IPS-20b (cell line): ENCODE data around the gene SOX13.

Experiments used
- H3K27ac ChIP-seq: one replicate; pipeline ENCODE4 v1.5.1; 2013; ENCODE audit warnings: low read length
- H3K27me3 ChIP-seq: 2 replicates; pipeline ENCODE4 v1.6.1; 2013; ENCODE audit warnings: mild to moderate bottlenecking, low read length, inconsistent platforms; ENCODE audit not compliant: insufficient read depth
- H3K36me3 ChIP-seq: 2 replicates; pipeline ENCODE4 v1.6.1; 2013; ENCODE audit warnings: low read depth, mild to moderate bottlenecking, inconsistent platforms, low read length, moderate library complexity; ENCODE audit not compliant: insufficient read depth
- H3K4me1 ChIP-seq: 2 replicates; pipeline ENCODE4 v1.6.1; 2013; ENCODE audit warnings: mild to moderate bottlenecking, control low read depth, inconsistent platforms, low read length, moderate library complexity; ENCODE audit not compliant: insufficient read depth
- H3K4me3 ChIP-seq: 2 replicates; pipeline ENCODE4 v1.5.1; 2013; ENCODE audit warnings: mild to moderate bottlenecking, low read length, inconsistent platforms
- H3K9ac ChIP-seq: 2 replicates; pipeline ENCODE4 v1.6.1; 2013; ENCODE audit warnings: low read depth, mild to moderate bottlenecking, inconsistent platforms, low read length, moderate library complexity
- H3K9me3 ChIP-seq: 2 replicates; pipeline ENCODE4 v1.6.1; 2013; ENCODE audit warnings: mild to moderate bottlenecking, low read depth, low read length, inconsistent platforms; ENCODE audit not compliant: insufficient read depth

SOX13 gene

DNA sequence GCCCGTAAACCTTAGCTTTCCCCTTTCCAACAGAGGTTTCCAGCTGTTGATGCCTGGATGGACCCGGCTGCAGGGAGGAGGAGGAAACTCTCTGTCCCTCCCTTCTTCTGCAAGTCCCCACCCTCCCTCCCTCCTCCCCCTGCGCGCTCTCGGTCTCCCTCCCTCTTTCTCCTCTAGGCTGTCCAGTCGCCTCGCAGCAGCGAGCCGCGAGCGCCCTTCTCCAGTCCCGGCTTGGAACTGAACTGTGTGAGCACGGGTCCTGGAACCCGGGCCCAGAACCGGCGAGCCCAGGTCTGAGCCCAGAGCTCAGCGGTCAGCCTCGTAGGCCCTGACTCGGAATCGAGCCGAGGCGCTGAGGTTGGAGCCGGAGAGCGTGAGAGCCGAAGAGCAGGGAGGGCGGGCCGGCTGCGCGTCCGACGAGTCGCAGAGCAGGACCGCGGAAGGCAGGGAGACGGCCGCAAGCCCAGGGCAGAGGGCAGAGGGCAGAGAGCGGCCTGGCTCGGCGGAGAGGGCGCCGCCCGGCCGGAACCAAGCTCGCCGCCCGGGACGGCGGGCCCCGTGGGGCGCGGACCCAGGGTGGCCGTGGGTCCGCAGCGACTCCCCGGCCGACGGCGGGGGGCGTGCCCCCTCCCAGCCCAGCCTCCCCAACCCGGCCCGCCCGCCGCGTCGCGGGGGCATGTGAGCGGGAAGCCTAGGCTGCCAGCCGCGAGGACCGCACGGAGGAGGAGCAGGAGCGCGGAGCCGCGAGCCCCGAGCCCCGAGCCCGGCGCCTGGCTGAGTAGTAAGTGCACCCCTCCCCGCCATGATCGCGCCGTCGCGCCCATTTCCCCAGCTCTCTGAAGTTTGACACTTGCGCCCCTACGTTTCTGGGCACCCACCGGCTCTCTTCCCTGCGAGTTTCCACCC lies at the start of gene SOX13:
TSS of gene SOX13 (plus strand) at position 185 of the 906 bp plus-strand sequence. CDS start 39,801 bp downstream, outside the sequence.
- Histone ChIP-seq H3K27ac (peak within 1 kb of the TSS; percentile 34), H3K36me3 (peaks cover 6% of the 10 kb centered on the region), H3K4me1 (peaks cover 26% of the 10 kb centered on the region), H3K9me3 (no peaks in the 10 kb centered on the region), H3K9ac (peak within 1 kb of the TSS; percentile 89), H3K27me3 (peaks cover 7% of the 10 kb centered on the region; the same call in 1 of the 2 replicates), H3K4me3 (peak within 1 kb of the TSS; percentile 84)

DNA sequence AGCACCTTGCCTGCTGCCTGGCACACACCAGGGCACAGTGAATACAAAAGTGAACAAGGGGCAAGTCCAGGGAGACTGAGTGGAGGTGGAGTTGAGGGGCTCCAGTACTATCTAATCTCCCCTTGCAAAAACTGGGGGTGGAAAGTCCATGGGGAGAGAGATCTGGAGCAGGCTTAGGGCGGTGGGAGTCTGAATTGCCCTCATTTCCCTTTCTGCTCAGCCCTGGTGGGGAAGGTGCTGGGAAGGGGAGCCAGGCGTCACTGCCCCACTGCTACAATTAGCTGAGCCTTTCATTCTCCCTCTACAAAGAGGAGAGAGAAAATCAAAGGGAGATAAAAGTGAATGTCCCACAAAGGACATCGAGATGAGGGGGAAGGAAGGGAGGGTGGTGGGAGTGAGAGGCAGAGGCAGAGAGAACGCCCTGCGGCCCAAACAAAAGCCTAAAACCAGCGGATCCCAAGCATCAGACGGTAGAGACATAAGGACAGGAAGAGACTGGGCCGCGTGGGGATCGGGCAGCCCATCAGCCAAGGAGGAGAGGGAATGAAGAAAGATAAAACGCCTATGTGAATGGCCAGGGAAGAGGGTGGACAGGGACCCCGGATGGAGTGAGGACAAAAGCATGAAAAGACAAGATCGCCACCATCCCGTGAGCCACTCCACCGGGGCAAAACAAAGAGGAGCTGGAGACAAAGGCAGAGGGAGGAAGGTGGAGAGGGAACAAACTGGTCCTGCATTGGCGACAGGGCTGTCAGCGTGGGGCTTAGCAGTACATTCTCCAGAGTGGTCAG lies 46.8 kb upstream of the SOX13 start:
- no peak overlapping the region for H3K27ac ChIP-seq
- peaks cover 7% of the 10 kb centered on the region; the same call in 1 of the 2 replicates for H3K4me1 ChIP-seq
- peak overlapping the region; percentile 14; the same call in 1 of the 2 replicates for H3K9ac ChIP-seq
- no peak overlapping the region for H3K4me3 ChIP-seq
- H3K36me3 ChIP-seq = no peaks in the 10 kb centered on the region
- H3K9me3 ChIP-seq = no peaks in the 10 kb centered on the region
- peaks cover 9% of the 10 kb centered on the region; the same call in 1 of the 2 replicates for H3K27me3 ChIP-seq

DNA sequence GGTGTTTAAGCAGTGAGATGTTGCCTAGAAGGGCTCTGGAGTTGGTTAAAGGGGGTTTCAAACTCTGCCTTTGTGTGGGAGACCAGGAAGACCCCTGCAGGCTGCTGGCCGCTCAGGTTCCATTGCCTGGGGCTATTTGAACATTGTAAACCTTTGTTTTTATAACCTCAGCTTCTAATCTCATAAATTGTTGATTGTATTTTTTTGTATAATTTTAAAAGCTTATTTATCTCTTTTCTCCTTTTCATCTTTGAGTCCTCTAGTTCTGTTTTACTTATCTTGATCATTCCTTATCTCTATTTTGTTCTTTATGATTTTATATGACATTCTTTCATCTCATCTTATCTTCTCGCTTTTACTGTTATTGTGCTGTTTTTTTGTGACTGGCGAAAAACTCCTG lies 45.5 kb upstream of the SOX13 start:
- peaks cover 7% of the 10 kb centered on the region; the same call in 1 of the 2 replicates for H3K4me1 ChIP-seq
- H3K9ac ChIP-seq = no peak overlapping the region
- H3K4me3 ChIP-seq = no peak overlapping the region
- H3K36me3 ChIP-seq = no peaks in the 10 kb centered on the region
- no peaks in the 10 kb centered on the region for H3K9me3 ChIP-seq
- no peak overlapping the region for H3K27ac ChIP-seq
- H3K27me3 ChIP-seq = peaks cover 9% of the 10 kb centered on the region; the same call in 1 of the 2 replicates

DNA sequence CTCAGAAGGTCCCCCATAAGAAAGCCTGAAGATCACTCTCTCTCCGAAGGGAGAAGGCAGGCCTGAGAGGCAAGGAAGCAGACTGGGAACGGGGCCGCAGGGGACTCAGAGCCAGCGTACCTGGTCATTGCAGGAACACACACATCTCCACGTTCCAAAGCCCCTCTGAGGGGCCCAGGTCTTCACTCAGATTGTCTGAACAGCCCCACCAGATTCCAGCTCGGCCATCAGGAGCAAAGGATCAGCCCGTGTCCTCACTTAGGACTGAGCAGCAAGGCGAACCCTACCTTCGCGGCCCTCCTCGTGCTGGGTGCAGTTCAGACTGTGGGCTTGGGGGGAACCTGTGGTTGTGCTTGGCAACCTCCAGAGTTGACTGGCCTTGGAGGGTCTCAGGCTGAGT lies 43.9 kb upstream of the SOX13 start:
- H3K27ac ChIP-seq = no peak overlapping the region
- peaks cover 7% of the 10 kb centered on the region; the same call in 1 of the 2 replicates for H3K4me1 ChIP-seq
- H3K9me3 ChIP-seq = no peaks in the 10 kb centered on the region
- peaks cover 9% of the 10 kb centered on the region; the same call in 1 of the 2 replicates for H3K27me3 ChIP-seq
- H3K36me3 ChIP-seq = no peaks in the 10 kb centered on the region
- H3K4me3 ChIP-seq = no peak overlapping the region
- no peak overlapping the region for H3K9ac ChIP-seq

DNA sequence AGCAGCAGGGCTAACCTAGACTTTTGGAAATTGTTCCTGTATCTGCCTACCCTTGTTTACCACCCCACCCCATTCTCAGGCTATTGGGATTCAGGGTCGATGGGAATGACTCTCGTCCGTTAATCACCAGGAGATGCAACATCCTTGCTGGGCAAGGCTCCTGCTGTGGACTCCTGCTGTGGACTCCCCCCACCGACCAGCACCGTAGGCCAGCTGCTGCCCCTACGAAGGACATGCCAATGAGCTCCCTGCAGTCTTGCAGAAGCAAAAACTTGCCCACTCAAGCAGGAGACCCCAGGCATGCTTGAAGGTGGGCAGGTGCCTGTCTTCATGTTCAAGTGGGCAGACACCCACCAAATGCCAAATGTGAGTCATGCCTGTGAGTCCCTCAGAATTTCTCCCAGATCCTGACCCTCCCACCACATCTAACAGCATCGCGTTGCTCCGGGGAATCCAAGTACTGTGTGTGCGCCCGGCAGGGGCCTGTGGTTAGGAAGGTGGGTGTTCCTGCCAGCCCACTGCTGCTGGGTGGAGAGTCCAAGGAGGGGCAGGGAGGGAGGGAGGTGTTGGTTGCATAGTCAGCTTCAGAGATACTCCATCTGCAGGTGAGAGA lies 41.7 kb upstream of the SOX13 start:
- Histone ChIP-seq H3K36me3 (no peaks in the 10 kb centered on the region), H3K27ac (no peak overlapping the region), H3K4me1 (peaks cover 7% of the 10 kb centered on the region; the same call in 1 of the 2 replicates), H3K4me3 (no peak overlapping the region), H3K27me3 (peaks cover under 1% of the 10 kb centered on the region; the same call in 1 of the 2 replicates), H3K9me3 (no peaks in the 10 kb centered on the region), H3K9ac (no peak overlapping the region)

DNA sequence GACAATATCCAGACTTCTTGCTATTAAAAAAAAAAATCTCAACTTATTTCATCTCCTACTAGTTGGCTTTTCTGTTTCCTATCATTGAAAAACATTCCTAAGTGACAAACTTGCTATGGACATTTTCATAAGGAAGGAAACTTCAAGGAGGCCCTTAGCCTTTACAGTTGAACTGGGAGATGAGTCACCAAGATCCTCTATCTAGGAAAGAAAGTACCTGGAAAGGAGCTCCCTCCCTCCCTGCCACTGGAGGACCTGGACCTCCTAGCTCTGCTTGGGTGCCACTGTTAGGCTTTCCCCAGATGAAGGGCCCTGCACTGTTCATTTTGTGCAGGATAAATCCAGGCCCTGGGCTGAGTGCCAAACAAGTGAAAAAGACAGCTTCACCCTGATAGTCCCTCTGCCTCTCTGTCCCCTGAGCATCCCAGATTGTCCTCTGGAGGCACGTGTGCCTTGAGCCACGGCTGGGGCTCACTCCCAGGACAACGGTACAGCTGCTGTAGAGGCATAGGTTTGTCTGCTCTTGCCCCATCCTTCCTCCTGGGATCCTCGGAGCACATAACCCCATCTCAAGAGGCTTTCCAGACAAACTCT lies 40.2 kb upstream of the SOX13 start:
- H3K9me3 ChIP-seq = no peaks in the 10 kb centered on the region

DNA sequence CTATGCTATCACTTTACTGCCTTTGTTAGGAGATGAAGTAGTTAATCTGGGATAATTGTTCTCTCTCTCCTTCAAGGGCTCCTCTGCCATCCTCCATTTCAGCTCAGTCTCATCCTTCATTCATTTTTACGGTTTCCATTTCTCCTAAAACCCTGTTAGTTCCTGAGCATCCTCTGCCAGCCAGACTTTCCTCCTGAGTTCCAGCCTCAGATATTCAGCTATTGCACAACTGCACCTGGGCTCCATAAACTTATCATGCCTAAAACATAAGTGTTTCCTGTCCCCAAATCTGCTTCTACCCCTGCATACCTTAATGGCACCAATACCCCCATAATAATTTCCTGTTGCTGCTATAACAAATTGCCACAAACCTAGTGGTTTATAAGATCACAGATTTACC lies 39.6 kb upstream of the SOX13 start:
- Histone ChIP-seq H3K4me1 (no peaks in the 10 kb centered on the region; the same call in 1 of the 2 replicates), H3K27me3 (no peaks in the 10 kb centered on the region), H3K9ac (no peak overlapping the region), H3K9me3 (no peaks in the 10 kb centered on the region), H3K36me3 (no peaks in the 10 kb centered on the region), H3K4me3 (no peak overlapping the region), H3K27ac (no peak overlapping the region)

More for the DNA sequence above, 40.2 kb upstream of the SOX13 start:
- H3K27ac ChIP-seq = no peak overlapping the region
- no peak overlapping the region for H3K4me3 ChIP-seq
- no peak overlapping the region for H3K9ac ChIP-seq
- peaks cover 3% of the 10 kb centered on the region; the same call in 1 of the 2 replicates for H3K4me1 ChIP-seq
- H3K36me3 ChIP-seq = no peaks in the 10 kb centered on the region
- no peaks in the 10 kb centered on the region for H3K27me3 ChIP-seq

DNA sequence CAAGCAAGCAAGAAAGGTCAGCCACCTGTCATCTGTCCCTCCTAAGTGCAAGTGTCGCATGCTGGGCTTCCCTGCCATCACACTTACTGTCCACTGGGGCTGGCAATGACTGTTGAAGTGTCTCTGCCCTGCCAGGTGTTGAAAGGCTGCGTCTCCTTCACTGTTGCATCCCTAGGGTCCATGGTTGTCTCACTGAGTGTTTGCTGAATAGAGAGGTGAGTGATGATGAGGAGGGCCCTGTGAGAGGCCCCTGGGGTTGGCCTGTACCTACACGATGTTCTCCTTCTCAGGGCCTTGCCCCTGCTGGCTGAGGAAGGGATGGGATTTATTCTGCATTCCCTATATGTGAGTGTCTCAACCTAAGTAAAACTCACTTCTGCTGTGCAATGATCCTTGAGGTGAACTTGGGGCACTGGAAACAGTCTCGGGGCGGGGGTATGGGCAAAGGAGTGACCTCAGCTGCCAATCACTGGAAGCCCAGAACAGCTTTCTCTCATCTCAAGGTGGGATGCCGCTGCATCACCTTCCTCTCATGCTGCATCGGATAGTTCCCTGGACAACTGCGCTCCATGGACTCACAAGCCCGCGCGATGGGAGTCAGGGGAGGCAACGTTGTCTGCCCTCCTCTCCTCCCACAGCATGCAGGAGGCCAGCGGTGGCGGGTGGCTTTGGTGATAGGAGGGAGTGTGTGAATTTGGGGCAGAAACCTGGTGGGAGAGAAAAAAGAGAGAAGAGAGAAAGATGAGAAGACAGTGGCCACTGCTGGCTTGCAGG lies 35.8 kb upstream of the SOX13 start:
- no peak overlapping the region for H3K27ac ChIP-seq
- no peaks in the 10 kb centered on the region for H3K9me3 ChIP-seq
- no peaks in the 10 kb centered on the region; the same call in 1 of the 2 replicates for H3K4me1 ChIP-seq
- H3K27me3 ChIP-seq = no peaks in the 10 kb centered on the region
- no peaks in the 10 kb centered on the region for H3K36me3 ChIP-seq
- no peak overlapping the region for H3K4me3 ChIP-seq
- no peak overlapping the region for H3K9ac ChIP-seq

DNA sequence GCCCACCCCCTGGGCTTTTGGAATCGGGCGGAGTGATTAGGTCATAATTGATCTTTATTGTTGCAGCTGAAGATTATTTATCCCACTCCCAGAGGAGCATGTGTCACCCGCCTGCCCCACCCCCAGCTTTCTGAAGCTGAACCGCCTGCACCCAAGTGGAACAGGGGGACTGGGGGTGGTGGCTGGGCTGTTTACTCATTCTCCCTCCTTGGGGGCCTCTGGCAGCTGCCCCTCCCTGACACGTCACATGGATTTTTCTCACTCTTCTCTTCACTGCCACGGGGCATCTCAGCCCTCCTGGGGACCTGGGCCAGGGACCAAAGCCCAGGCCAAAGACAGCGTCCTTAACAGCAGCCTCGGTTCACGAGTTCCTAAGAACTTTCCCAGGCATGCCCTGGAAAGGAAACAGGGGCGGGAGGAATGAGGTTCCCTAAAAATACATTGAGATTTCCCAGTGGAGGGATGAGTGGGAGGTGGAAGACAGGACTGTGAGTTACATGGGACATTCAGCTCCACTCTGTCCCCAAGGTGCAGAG lies 31.6 kb upstream of the SOX13 start:
- H3K27ac ChIP-seq = no peak overlapping the region
- H3K4me1 ChIP-seq = no peaks in the 10 kb centered on the region; the same call in 1 of the 2 replicates
- no peak overlapping the region for H3K9ac ChIP-seq
- H3K4me3 ChIP-seq = no peak overlapping the region
- no peaks in the 10 kb centered on the region for H3K36me3 ChIP-seq
- H3K27me3 ChIP-seq = no peaks in the 10 kb centered on the region
- H3K9me3 ChIP-seq = no peaks in the 10 kb centered on the region

DNA sequence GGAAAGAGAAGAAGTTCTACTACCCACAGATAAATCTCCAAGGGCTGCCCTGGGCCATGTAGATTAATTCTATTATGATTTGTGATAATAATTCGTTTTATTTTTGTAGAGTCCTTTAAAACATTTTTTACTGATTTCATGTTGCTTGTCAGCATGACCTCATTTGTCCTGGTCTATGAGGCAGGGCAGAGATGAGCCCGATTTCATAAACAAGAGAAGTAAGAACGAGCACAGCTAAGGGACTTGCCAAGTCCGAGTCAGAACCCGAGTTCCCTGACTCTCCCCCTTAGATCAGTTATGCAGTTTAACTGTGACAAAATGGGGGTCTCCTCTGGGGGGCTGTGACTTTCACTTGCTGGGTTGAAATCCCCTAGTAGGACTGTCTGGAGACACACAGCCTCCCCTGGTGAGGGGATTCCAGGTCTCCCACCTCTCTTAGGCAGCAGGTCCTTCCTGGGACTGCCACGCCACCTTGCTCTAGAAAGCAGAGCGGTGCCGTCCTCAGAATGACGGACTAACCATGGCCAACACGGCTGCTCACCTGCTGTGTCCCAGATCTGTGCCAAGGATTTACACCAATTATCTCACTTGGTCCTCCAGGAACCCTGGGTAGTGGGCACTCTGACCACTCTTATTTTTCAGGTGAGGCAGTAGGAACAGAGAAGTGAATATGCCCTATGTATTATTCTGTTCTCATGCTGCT lies 31.0 kb upstream of the SOX13 start:
- Histone ChIP-seq H3K27me3 (no peaks in the 10 kb centered on the region), H3K4me1 (no peaks in the 10 kb centered on the region; the same call in 1 of the 2 replicates), H3K4me3 (no peak overlapping the region), H3K9me3 (no peaks in the 10 kb centered on the region), H3K9ac (no peak overlapping the region), H3K36me3 (no peaks in the 10 kb centered on the region), H3K27ac (no peak overlapping the region)
